ENCODE data around the gene RUVBL2.
A peak's percentile ranks its signal among the peaks of the same experiment; 100 is the strongest.

The RUVBL2 gene

GRCh38 chr19:48993175-48994034 is at the start of gene RUVBL2, which contains the start of gene GYS1:
Gene RUVBL2, plus strand, starts transcription at chr19:48993887. Its CDS starts 25 bp downstream, at chr19:48993912.
Gene GYS1, minus strand, starts transcription at chr19:48993309. Its CDS starts 197 bp downstream, at chr19:48993112.
- peak; percentile 100 for DNase-seq

GRCh38 chr19:48945415-48945814 is 48.3 kb upstream of the RUVBL2 start:
- DNase-seq = no peak

GRCh38 chr19:48945817-48946216 is 47.9 kb upstream of the RUVBL2 start:
- no peak for DNase-seq

GRCh38 chr19:48946463-48947257 is 47.0 kb upstream of the RUVBL2 start:
- no peak for DNase-seq

- no peak for DNase-seq
Observed at GRCh38 chr19:48947258-48947542, 46.5 kb upstream of the RUVBL2 start.

GRCh38 chr19:48950159-48950558 is 43.5 kb upstream of the RUVBL2 start:
- no peak for DNase-seq

GRCh38 chr19:48950830-48951519 is 42.7 kb upstream of the RUVBL2 start:
- DNase-seq = no peak

- DNase-seq = no peak
Observed at GRCh38 chr19:48953141-48953540, 40.5 kb upstream of the RUVBL2 start.

GRCh38 chr19:48953990-48954594 is 39.6 kb upstream of the RUVBL2 start:
- no peak for DNase-seq

GRCh38 chr19:48954595-48955307 is 38.9 kb upstream of the RUVBL2 start, which contains the start of gene BAX:
Gene BAX, plus strand, starts transcription at chr19:48954875. Its CDS starts 54 bp downstream, at chr19:48954929.
- DNase-seq = peak; percentile 86

- DNase-seq = no peak
Observed at GRCh38 chr19:48955308-48955958, 38.3 kb upstream of the RUVBL2 start.

GRCh38 chr19:48958006-48958405 is 35.7 kb upstream of the RUVBL2 start:
- no peak for DNase-seq

GRCh38 chr19:48959341-48960239 is 34.1 kb upstream of the RUVBL2 start:
- DNase-seq = no peak

- DNase-seq = no peak
Observed at GRCh38 chr19:48961051-48961649, 32.5 kb upstream of the RUVBL2 start.

GRCh38 chr19:48961673-48962028 is 32.0 kb upstream of the RUVBL2 start:
- DNase-seq = no peak

GRCh38 chr19:48962029-48962848 is 31.4 kb upstream of the RUVBL2 start:
- peak; percentile 44 for DNase-seq

- no peak for DNase-seq
Observed at GRCh38 chr19:48962849-48963165, 30.9 kb upstream of the RUVBL2 start.

- DNase-seq = peak; percentile 53
Observed at GRCh38 chr19:48963371-48964204, 30.1 kb upstream of the RUVBL2 start.

All from CD4-positive, alpha-beta T cell treated with Interleukin-4 for 4 hours (primary cell).